Panc1 (cell line): ENCODE data around the gene ENTREP3. TPM values are rescaled to one million over a fixed set of nuclear protein-coding genes. Genes with fewer than 3 reads are reported as not detected.

Experiments used
- ATAC-seq: fragments of 200-7000 bp; cut with Tn5 transposase; 2 replicates; pipeline ENCODE4 v1.9.1; 2020; ENCODE audit warnings: mild to moderate bottlenecking, moderate library complexity
- BruUV-seq: library from RNA; stranded (reverse); fragments of 400-500 nt; replicated peaks from 2 replicates; lab custom pipeline; 2021; lab: Mats Ljungman, UMichigan
- CTCF ChIA-PET: fragments of 300-600 bp; sonication (Branson Sonifier 250); formaldehyde crosslinking; loops from one replicate; lab custom pipeline; 2022; ENCODE audit warnings: antibody characterized with exemption; lab: Charles Lee
- POLR2A ChIA-PET: fragments of 300-600 bp; sonication (Branson Sonifier 250); formaldehyde crosslinking; loops from one replicate; lab custom pipeline; 2022; ENCODE audit warnings: antibody characterized with exemption; lab: Charles Lee
- DNase-seq: peaks from one replicate; pipeline ENCODE4 v3.0.0-alpha.2; 2010; ENCODE audit warnings: low read depth, low spot score
- H3K27ac ChIP-seq: 2 replicates; pipeline ENCODE4 v1.5.1; 2011; ENCODE audit warnings: mild to moderate bottlenecking, low read length, inconsistent platforms
- H3K27me3 ChIP-seq: fragments of 200-500 bp; sonication (Bioruptor generic); 2 replicates; pipeline ENCODE4 v1.6.0; 2014; ENCODE audit warnings: low read length, inconsistent platforms; ENCODE audit not compliant: control insufficient read depth, insufficient read depth
- H3K36me3 ChIP-seq: fragments of 200-500 bp; sonication (Bioruptor generic); 2 replicates; pipeline ENCODE4 v1.5.1; 2014; ENCODE audit warnings: inconsistent platforms, mild to moderate bottlenecking, low read length, moderate library complexity; ENCODE audit not compliant: control insufficient read depth, insufficient read depth
- H3K4me1 ChIP-seq: 2 replicates; pipeline ENCODE4 v1.5.1; 2011; ENCODE audit warnings: inconsistent platforms, mild to moderate bottlenecking, low read length, moderate library complexity; ENCODE audit not compliant: control insufficient read depth, insufficient read depth
- H3K4me3 ChIP-seq, 2 experiments: 2 replicates each; pipeline ENCODE4 v1.5.1; 2011 to 2012; ENCODE audit warnings: low read depth in 2 of 2, low read length in 2 of 2, mild to moderate bottlenecking in 2 of 2, inconsistent platforms in 1 of 2, moderate library complexity in 1 of 2
- H3K9me3 ChIP-seq: fragments of 200-500 bp; sonication (Bioruptor generic); 2 replicates; pipeline ENCODE4 v1.5.1; 2014; ENCODE audit warnings: low read depth, mild to moderate bottlenecking, inconsistent platforms, low read length, moderate library complexity; ENCODE audit not compliant: control insufficient read depth, insufficient read depth
- POLR2AphosphoS5 ChIP-seq: IDR thresholded peaks from 2 replicates; pipeline ENCODE4 v1.6.1; 2012; ENCODE audit warnings: mild to moderate bottlenecking, low read depth, low read length, moderate library complexity
- SIN3A ChIP-seq: IDR thresholded peaks from 2 replicates; pipeline ENCODE4 v1.6.1; 2012; ENCODE audit warnings: low read depth, mild to moderate bottlenecking, low read length, moderate library complexity, borderline replicate concordance; ENCODE audit not compliant: insufficient read depth
- TCF7L2 ChIP-seq: IDR thresholded peaks from 2 replicates; pipeline ENCODE4 v1.6.1; 2011; ENCODE audit warnings: mild to moderate bottlenecking, low read depth, low read length, inconsistent platforms
- in situ Hi-C: cut with HindIII; loops from 2 replicates; pipeline ENCODE4 v1.10.0; 2016; ENCODE audit warnings: low sequenced_read_pairs, low pct_unique_long_range_greater_than_20kb
- intact Hi-C: fragments of 100-400 bp; cut with micrococcal nuclease; formaldehyde crosslinking; loops from one replicate; pipeline ENCODE4 v1.10.0; 2022; ENCODE audit not compliant: unreplicated experiment
- total RNA-seq: library from RNA; stranded (reverse); gene quantifications from one replicate; pipeline ENCODE4 v1.2.1, GENCODE V29; 2021; ENCODE audit not compliant: unreplicated experiment
- TF ChIP-seq, protein P1 (sequence below): fragments of 450-650 bp; IDR thresholded peaks from 2 replicates; pipeline ENCODE4 v1.5.1; 2017; ENCODE audit warnings: mild to moderate bottlenecking
- TF ChIP-seq, protein P2 (sequence below), 2 experiments: IDR thresholded peaks; 2 replicates each; pipeline ENCODE4 v1.6.1; 2011 to 2012; ENCODE audit warnings: low read depth in 2 of 2, control low read depth in 1 of 2, low read length in 1 of 2, mild to moderate bottlenecking in 1 of 2, moderate library complexity in 1 of 2; ENCODE audit not compliant: insufficient read depth in 1 of 2

ENTREP3 gene
- total RNA-seq, 1 experiment from 2014 or later, result 94.7 TPM

DNA sequence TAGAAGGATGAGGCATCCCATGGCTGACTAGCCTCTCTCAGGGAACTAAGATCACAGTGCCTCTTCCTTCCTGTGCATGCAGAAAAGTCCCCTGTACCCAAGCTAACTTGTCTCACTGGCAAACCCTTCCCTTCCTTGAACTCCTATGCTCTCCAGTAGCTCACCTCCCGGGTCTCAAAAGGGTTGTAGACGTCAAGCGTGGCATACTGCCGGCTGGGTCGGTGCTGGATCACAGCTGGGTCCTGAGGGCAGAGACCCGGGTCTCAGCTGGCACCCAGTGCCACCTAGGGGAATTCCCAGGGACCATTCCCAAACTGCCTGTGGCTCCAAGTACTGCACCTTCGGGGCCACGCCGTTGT, 6.2 kb upstream of the ENTREP3 start:
- Histone ChIP-seq H3K27me3 (no peaks in the 10 kb centered on the region), H3K4me1 (peaks cover 13% of the 10 kb centered on the region), H3K9me3 (no peaks in the 10 kb centered on the region), H3K27ac (peak overlapping the region; percentile 97), H3K36me3 (peaks cover 13% of the 10 kb centered on the region), H3K4me3 (peak overlapping the region; percentile 87 to 95)
- DNase-seq (no peak), ATAC-seq (no peak)
- intact Hi-C loops, result no loop called here
- CTCF ChIA-PET, result interaction anchor here (1.1 kb wide), 1 partner anchor 11 kb away, joined by 4 read pairs; no protein-coding TSS in a partner anchor
- TF ChIP-seq, protein P1, sequence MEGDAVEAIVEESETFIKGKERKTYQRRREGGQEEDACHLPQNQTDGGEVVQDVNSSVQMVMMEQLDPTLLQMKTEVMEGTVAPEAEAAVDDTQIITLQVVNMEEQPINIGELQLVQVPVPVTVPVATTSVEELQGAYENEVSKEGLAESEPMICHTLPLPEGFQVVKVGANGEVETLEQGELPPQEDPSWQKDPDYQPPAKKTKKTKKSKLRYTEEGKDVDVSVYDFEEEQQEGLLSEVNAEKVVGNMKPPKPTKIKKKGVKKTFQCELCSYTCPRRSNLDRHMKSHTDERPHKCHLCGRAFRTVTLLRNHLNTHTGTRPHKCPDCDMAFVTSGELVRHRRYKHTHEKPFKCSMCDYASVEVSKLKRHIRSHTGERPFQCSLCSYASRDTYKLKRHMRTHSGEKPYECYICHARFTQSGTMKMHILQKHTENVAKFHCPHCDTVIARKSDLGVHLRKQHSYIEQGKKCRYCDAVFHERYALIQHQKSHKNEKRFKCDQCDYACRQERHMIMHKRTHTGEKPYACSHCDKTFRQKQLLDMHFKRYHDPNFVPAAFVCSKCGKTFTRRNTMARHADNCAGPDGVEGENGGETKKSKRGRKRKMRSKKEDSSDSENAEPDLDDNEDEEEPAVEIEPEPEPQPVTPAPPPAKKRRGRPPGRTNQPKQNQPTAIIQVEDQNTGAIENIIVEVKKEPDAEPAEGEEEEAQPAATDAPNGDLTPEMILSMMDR, result no peak
- TF ChIP-seq, protein P2, sequence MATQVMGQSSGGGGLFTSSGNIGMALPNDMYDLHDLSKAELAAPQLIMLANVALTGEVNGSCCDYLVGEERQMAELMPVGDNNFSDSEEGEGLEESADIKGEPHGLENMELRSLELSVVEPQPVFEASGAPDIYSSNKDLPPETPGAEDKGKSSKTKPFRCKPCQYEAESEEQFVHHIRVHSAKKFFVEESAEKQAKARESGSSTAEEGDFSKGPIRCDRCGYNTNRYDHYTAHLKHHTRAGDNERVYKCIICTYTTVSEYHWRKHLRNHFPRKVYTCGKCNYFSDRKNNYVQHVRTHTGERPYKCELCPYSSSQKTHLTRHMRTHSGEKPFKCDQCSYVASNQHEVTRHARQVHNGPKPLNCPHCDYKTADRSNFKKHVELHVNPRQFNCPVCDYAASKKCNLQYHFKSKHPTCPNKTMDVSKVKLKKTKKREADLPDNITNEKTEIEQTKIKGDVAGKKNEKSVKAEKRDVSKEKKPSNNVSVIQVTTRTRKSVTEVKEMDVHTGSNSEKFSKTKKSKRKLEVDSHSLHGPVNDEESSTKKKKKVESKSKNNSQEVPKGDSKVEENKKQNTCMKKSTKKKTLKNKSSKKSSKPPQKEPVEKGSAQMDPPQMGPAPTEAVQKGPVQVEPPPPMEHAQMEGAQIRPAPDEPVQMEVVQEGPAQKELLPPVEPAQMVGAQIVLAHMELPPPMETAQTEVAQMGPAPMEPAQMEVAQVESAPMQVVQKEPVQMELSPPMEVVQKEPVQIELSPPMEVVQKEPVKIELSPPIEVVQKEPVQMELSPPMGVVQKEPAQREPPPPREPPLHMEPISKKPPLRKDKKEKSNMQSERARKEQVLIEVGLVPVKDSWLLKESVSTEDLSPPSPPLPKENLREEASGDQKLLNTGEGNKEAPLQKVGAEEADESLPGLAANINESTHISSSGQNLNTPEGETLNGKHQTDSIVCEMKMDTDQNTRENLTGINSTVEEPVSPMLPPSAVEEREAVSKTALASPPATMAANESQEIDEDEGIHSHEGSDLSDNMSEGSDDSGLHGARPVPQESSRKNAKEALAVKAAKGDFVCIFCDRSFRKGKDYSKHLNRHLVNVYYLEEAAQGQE (IDR thresholded peaks at IDR 0.05; ENCODE audit: insufficient read depth in 1 of 2, low read depth in 2 of 2, low read length in 1 of 2), result no peak
- no peak for TF ChIP-seq SIN3A
- TF ChIP-seq POLR2AphosphoS5, result no peak
- TF ChIP-seq TCF7L2, result no peak
- POLR2A ChIA-PET, result no interaction called here
- no TSS peak for BruUV-seq
- in situ Hi-C loops, result no loop called here

DNA sequence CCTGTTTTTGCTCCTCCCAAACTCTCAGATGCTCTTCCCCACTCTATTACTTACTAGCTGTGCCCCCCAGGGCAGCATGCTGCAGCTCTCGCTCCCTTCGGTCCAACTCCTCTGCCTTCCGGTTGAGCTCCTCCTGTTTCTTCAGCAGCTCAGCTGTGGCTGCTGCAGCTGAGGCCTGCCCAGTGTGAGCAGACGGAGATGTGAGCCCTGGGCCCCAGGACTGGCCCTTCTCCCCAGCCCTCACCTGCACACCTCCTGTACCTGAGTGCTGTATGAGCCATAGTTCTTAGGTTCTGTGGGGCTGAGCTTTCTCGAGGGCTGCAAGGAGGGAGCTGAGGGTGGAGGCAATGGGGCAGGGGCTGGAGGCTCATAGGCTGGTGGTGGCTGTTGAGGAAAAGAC, 5.0 kb upstream of the ENTREP3 start:
- in situ Hi-C loops, result no loop called here
- peaks cover 16% of the 10 kb centered on the region for H3K4me1 ChIP-seq
- no TSS peak for BruUV-seq
- no peak for ATAC-seq
- POLR2A ChIA-PET, result no interaction called here
- H3K4me3 ChIP-seq, result no peak overlapping the region; a peak in 1 of 4 replicates
- no peak for DNase-seq
- H3K36me3 ChIP-seq, result peaks cover 13% of the 10 kb centered on the region
- intact Hi-C loops, result no loop called here
- no peaks in the 10 kb centered on the region for H3K9me3 ChIP-seq
- no peak overlapping the region for H3K27ac ChIP-seq
- H3K27me3 ChIP-seq, result no peaks in the 10 kb centered on the region
- TF ChIP-seq POLR2AphosphoS5 (no peak), TCF7L2 (no peak), SIN3A (no peak)
- TF ChIP-seq, protein P2 (IDR thresholded peaks at IDR 0.05; ENCODE audit: insufficient read depth in 1 of 2, low read depth in 2 of 2, low read length in 1 of 2), result no peak
- TF ChIP-seq, protein P1, result no peak
- CTCF ChIA-PET, result no interaction called here
